NCI-H1105 (cell line): ENCODE data around the gene BAG2.
A peak's percentile ranks its signal among the peaks of the same experiment; 100 is the strongest.

ENCODE experiments used
- DNase-seq: peaks from one replicate; lab custom pipeline; 2025; lab: John Stamatoyannopoulos, UW

The BAG2 gene

DNA sequence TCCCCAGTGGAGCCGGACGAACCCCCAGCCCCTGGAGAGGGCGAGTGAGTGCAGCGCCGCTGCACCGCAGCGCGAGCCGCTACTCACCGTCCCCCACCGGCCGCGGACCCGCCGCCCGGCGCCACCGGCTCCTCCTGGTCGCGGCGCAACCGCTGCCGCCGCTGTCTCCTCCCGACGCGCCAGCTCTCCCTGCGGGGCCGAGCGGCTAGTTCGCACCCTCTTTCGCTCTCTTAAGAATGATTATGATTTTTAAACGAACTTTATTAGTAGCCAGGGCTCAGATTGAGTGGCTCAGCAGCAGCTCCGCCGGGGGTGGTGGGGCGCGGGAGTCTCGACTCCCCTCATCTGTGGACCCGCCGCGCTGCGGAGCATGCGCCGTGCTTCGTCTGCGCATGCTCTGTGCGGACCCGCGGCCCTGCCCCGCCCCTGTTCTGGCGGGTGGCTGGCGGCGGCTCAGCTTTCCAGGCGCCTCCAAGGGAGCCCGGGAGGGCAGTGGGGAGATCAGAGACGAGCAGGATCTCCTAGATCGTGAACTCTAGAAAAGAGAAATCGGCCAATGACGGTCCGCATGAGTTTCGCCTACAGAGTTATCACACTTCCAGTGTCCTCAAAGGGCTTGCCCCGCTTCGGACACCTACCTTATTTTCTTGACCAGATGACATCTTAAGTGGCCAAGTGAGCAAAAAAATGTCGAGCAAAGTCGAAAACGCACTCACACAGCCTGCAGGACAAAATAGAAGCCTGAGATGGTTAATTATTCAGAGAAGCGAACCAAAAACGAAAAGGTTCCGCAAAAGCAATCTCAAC is 50.0 kb downstream of the BAG2 start, which contains the start of gene RAB23:
TSS of gene RAB23 (minus strand) at position 372 of the 807 bp plus-strand sequence. CDS start 11,927 bp downstream, outside the sequence.
- peak; percentile 82 for DNase-seq

DNA sequence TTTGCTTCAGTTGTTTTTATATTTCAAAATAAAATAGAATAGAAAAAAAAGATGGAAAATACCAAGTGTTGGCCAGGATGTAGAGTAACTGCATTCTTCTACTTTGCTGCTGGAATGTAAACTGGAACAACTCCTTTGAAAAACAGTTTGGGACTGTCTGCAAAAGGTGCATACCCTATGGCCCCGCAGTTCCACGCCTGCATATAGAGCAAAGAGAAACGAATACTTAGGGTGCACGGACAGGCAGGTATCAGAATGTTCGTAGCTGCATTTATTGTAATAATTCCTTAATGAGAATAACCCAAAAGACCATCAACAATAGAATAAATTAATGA is 50.6 kb downstream of the BAG2 start:
- no peak for DNase-seq

DNA sequence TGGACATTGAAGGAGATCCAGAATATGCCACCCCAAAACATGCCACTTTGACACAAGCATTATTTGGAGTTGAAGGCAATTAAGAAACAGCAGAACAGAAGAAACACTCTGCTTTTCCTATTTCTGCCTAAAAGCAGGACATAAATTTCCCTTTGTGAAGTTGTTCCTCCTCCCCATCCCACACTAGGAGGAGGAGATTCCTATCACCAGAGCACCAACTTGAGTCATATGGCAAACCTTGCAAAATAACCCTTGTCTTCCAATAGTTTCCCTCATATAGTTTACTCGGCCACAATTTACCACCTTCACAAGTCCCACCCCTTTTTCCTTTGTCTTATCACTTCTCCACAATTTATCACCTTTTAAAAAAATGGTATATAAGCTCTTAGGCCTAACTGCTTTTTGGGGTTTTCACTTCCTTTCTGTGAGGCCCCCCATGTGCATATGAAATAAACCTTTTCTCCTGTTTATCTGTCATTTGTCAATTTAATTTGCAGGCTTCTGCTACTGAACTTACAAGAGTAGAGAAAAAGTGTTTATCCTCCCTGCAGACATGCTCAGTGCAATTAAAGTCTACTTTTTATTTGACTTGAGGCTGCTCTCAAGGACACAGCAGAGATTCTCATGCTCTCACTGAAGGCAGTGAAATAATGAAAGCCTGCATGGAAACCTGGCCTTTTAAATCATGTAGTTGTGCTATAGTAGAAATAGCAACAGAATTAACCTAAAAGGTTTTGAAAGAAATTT is 52.8 kb downstream of the BAG2 start:
- no peak for DNase-seq

DNA sequence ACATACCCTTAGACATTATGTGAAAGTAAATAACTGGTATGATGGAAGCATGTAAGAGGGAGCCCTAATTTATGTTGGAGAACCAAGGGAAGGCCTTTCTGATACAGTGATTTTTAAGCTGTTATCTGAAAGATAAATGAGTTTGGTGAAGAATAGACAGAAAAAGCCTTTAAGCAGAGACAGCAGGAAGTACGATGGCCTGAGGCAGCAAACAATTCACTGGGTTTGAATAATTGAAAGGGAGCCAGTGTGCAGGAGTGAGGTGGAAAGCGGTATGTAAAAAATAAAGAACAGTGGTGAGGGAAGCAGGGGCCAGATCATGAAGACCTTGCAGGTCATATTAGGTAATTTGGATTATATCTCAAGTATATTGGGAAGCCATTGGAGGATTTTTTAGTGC is 54.1 kb downstream of the BAG2 start:
- DNase-seq = no peak
